RWPE2 (cell line): Measurements from ENCODE around the gene SKOR1.

ENCODE experiments used
- ATAC-seq: fragments of 200-7000 bp; cut with Tn5 transposase; 3 replicates; pipeline ENCODE4 v1.9.1; 2021; ENCODE audit warnings: low read depth
- DNase-seq: peaks from one replicate; pipeline ENCODE4 v3.0.0-alpha.2; 2020; ENCODE audit warnings: low spot score
- H3K27ac ChIP-seq: fragments of 450-650 bp; 2 replicates; pipeline ENCODE4 v1.5.1; 2017; ENCODE audit warnings: mild to moderate bottlenecking; ENCODE audit not compliant: poor library complexity, severe bottlenecking
- H3K27me3 ChIP-seq: fragments of 250-450 bp; sonication (Bioruptor Pico); 2 replicates; pipeline ENCODE4 v1.5.1; 2021; ENCODE audit warnings: mild to moderate bottlenecking, moderate library complexity; ENCODE audit not compliant: insufficient read depth, poor library complexity, severe bottlenecking
- H3K36me3 ChIP-seq: fragments of 250-450 bp; sonication (Bioruptor Pico); 2 replicates; pipeline ENCODE4 v1.5.1; 2020; ENCODE audit warnings: low read depth, mild to moderate bottlenecking, moderate library complexity
- H3K4me1 ChIP-seq: fragments of 250-450 bp; sonication (Bioruptor Pico); 2 replicates; pipeline ENCODE4 v1.5.1; 2021; ENCODE audit warnings: mild to moderate bottlenecking, moderate library complexity; ENCODE audit not compliant: insufficient read depth, poor library complexity, severe bottlenecking
- H3K4me3 ChIP-seq: fragments of 250-450 bp; sonication (Bioruptor Pico); 2 replicates; pipeline ENCODE4 v1.5.1; 2021; ENCODE audit warnings: mild to moderate bottlenecking, moderate library complexity; ENCODE audit not compliant: severe bottlenecking
- H3K9me3 ChIP-seq: fragments of 250-450 bp; sonication (Bioruptor Pico); 2 replicates; pipeline ENCODE4 v1.5.1; 2021; ENCODE audit warnings: mild to moderate bottlenecking, moderate library complexity; ENCODE audit not compliant: severe bottlenecking
- TF ChIP-seq, protein P1 (sequence below): fragments of 450-650 bp; IDR thresholded peaks from one replicate; pipeline ENCODE4 v1.5.1; 2017; ENCODE audit warnings: mild to moderate bottlenecking, moderate library complexity; ENCODE audit not compliant: poor library complexity, severe bottlenecking

The SKOR1 gene

DNA sequence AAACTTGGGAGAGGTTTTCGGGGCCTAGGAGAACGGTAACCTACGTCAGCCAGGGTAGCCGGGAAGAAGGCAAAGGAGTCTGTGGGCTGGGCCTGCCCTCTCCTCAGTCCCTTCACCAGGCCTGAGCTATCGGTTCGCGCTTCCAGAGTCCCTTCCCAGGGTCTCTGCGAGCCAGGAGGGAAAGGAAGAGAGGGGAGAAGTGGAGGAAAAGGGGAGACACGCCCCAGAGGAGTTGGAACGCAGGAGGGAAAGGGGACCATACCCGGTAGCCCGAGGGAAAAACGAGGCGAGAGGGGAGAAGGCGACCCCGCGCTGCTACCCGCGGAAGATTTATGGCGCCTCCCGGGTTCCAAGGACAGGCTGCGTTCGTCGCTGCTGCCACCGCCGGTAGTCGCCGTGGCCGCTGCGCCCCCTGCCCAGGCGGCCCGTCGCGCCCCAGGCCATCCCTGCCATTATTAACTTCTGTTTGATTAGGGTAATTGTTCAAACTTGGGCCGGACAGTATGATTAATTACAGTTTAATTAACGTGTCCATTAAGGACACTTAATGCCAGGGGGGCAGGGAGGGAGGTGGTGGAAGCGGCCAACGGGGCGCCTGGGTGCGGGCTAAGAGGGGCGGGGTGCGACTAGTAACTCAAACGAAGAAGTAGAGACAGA is 3.4 kb upstream of the SKOR1 start:
- Histone ChIP-seq H3K36me3 (no peaks in the 10 kb centered on the region), H3K27ac (no peak overlapping the region), H3K4me3 (no peak overlapping the region), H3K4me1 (no peaks in the 10 kb centered on the region), H3K27me3 (peaks cover 94% of the 10 kb centered on the region), H3K9me3 (no peaks in the 10 kb centered on the region)
- ATAC-seq (no peak), DNase-seq (peak; percentile 51)
- TF ChIP-seq, protein P1, sequence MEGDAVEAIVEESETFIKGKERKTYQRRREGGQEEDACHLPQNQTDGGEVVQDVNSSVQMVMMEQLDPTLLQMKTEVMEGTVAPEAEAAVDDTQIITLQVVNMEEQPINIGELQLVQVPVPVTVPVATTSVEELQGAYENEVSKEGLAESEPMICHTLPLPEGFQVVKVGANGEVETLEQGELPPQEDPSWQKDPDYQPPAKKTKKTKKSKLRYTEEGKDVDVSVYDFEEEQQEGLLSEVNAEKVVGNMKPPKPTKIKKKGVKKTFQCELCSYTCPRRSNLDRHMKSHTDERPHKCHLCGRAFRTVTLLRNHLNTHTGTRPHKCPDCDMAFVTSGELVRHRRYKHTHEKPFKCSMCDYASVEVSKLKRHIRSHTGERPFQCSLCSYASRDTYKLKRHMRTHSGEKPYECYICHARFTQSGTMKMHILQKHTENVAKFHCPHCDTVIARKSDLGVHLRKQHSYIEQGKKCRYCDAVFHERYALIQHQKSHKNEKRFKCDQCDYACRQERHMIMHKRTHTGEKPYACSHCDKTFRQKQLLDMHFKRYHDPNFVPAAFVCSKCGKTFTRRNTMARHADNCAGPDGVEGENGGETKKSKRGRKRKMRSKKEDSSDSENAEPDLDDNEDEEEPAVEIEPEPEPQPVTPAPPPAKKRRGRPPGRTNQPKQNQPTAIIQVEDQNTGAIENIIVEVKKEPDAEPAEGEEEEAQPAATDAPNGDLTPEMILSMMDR, result no peak

DNA sequence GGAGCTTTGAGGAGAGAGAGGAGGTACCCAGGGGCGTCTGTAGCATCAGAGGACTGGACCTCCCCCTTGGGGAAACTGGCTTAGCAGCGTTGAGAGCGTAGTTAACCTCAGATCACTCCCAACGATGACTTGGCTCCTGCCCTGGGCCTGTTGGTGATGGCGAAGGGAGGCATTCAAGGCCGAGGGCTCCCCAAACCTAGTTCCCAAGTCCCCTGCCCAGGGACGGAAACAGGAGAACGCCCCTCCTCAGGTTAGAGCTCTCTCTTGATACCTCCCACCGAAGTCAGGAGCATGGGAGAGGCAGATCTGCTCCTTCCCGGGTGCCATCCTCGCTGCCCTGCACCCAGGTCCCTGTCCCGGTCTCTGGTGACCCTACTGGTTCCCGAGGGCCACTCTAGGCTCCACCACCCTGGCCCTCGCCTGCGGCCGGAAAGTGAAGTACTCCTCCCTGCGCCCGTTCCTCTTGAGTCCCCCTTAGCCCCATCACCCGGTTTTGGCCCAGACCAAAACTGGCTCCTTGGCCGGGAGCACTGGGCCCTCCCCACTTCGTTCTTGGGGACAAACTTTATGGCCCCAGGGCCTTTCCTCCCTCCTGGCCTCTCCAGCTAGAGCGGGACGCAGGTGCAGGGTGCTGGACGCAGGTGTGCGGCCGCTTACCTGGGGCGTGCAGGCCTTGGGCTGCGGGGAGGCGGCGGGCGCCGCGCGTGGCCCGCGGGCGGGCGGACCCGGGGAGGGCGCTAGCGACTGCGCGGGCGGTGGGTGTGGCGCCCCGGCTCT is 2.6 kb upstream of the SKOR1 start:
- Histone ChIP-seq H3K27ac (no peak overlapping the region), H3K4me3 (no peak overlapping the region), H3K36me3 (no peaks in the 10 kb centered on the region), H3K4me1 (no peaks in the 10 kb centered on the region), H3K27me3 (peaks cover 95% of the 10 kb centered on the region), H3K9me3 (no peaks in the 10 kb centered on the region)
- DNase-seq (no peak), ATAC-seq (no peak)
- TF ChIP-seq, protein P1, result no peak

DNA sequence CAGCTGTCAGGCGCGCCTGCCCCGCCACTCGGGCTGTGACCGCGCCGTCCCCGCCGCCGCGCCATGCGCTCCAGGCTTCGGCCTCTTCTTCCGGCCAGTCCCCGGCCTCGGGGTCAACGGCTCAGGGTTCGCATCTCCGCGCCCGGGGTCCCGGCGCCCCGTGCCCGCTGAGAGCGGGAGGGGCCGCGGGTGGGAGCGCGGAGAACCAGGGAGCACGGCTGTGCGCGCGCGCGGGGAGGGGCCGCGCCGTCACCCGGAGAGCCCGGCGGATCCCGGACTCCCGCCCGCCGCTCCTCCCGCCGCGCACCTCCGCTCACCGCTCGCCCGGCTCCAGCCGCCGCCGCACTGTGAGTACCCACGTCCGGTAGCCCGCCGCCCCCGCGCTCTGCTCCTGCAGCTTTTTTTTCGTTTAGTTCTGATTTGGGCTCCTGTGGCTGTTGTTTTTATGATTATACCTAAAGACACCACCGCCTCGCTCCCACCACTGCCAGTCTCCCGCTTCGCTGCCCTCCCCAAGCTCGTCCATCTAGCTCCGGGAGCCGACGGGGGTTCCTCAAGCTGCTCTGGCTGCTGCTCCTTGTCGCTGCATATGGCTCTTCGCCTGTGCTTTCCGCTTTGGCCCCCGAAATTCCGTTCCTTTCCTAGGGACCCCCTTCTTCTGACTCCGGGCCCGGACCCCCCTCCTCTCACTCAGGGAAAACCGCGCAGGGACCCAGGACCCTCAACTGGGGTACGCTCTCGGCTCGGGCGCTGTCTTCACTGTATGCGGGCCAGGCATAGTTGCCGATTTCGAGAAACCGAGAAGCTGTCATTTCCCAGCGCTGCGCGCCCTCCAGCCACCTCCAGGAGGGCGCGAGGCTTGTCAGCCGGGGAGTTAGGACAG is 1.8 kb upstream of the SKOR1 start:
- no peak overlapping the region for H3K27ac ChIP-seq
- no peak overlapping the region for H3K4me3 ChIP-seq
- TF ChIP-seq, protein P1, result no peak
- H3K36me3 ChIP-seq, result no peaks in the 10 kb centered on the region
- no peaks in the 10 kb centered on the region for H3K9me3 ChIP-seq
- ATAC-seq, result no peak
- H3K4me1 ChIP-seq, result no peaks in the 10 kb centered on the region
- no peak for DNase-seq
- peaks cover 96% of the 10 kb centered on the region for H3K27me3 ChIP-seq

DNA sequence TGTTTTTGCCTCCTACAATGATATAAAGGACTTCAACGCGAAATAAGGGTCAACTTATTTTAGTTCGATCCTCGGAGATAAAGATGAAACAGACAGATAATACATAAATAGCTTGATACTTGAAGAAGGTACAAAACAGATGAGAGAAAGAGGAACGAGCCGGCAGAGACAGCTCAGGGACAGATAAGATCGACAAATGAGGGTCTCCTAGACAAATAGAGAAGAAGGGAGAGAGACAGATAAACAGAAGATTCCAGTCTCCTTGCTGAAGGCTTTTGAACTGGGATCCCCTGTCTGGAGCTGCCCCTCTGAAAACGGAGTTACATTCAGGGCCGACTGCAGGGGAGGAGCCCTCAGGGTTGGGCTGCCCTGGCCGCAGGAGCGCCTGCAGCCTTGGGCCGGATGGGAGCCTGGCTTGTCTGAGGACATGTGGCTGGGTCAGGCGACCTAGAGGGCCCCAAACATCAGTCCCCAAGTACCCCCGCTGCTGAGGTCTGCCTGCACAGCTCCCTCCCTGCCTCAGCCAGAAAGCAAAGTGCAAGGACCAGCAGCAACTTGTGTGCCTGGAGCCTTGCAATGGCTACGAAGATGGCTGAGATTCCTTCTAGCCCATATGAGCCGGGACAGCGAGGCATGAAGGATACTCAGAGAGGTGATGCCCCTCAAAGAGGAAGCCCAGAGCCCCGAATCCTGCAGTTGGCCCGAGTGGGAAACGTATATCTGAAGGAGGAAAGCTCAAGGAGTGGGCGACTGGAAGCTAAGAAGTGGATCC is 926 bp upstream of the SKOR1 start:
- Histone ChIP-seq H3K4me3 (no peak overlapping the region), H3K9me3 (no peaks in the 10 kb centered on the region), H3K4me1 (no peaks in the 10 kb centered on the region), H3K27ac (no peak overlapping the region), H3K36me3 (no peaks in the 10 kb centered on the region), H3K27me3 (peaks cover 98% of the 10 kb centered on the region)
- DNase-seq (peak; percentile 60), ATAC-seq (no peak)
- TF ChIP-seq, protein P1, result no peak
